Cardiac fibroblast (primary cell): Measurements from ENCODE around the gene CFAP20DC.

Experiments used
- DNase-seq, 2 donors: peaks; one replicate each; pipeline versions ENCODE4 v3.0.0 to v3.0.0-alpha.2; 2010; ENCODE audit warnings: low read depth in 2 of 2
- H3K4me3 ChIP-seq, 2 donors: replicated peaks in 1 of 2; 1 replicate in 1 of 2; 2 replicates in 1 of 2; pipeline ENCODE4 v1.5.1; 2011; ENCODE audit warnings: low read depth in 2 of 2, low read length in 2 of 2, mild to moderate bottlenecking in 2 of 2, moderate library complexity in 1 of 2
- CTCF ChIP-seq: IDR thresholded peaks from one replicate; pipeline ENCODE4 v1.5.1; 2011; ENCODE audit warnings: low read depth, mild to moderate bottlenecking, low read length, inconsistent platforms

The CFAP20DC gene

GRCh38 chr3:58748024-58748423, 301.8 kb downstream of the CFAP20DC start:
- H3K4me3 ChIP-seq: no peak overlapping the region
- DNase-seq: no peak
- TF ChIP-seq CTCF: no peak

- no peak overlapping the region for H3K4me3 ChIP-seq
- DNase-seq: no peak
- no peak for TF ChIP-seq CTCF
Observed at GRCh38 chr3:58746758-58747157, 303.1 kb downstream of the CFAP20DC start.

- no peak for DNase-seq
- no peak overlapping the region for H3K4me3 ChIP-seq
- TF ChIP-seq CTCF: no peak
Observed at GRCh38 chr3:58743296-58743695, 306.5 kb downstream of the CFAP20DC start.

GRCh38 chr3:58742239-58742638, 307.6 kb downstream of the CFAP20DC start:
- TF ChIP-seq CTCF: no peak
- no peak for DNase-seq
- no peak overlapping the region for H3K4me3 ChIP-seq

- TF ChIP-seq CTCF: no peak
- no peak overlapping the region for H3K4me3 ChIP-seq
- no peak for DNase-seq
Observed at GRCh38 chr3:58737644-58738043, 312.2 kb downstream of the CFAP20DC start.

DNA sequence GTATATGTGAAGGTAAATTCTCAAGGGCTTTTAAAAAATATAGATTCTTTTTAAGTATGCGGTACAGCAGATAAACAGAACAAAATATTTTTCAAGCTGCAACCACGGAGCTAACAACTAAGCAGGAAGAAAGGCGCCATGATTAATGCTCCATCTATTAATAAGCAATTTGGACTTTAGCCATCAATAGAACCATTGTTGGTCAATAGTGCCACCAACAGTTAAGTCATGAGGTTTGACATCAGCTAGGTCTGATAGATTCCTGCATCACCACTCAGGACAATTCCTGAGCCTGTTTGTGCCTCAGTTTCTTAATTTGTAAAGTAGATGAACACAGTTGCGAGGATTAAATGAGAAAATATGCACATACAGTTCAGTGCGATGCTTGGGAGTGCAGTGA, 318.2 kb downstream of the CFAP20DC start:
- no peak overlapping the region for H3K4me3 ChIP-seq
- no peak for DNase-seq
- TF ChIP-seq CTCF: no peak

DNA sequence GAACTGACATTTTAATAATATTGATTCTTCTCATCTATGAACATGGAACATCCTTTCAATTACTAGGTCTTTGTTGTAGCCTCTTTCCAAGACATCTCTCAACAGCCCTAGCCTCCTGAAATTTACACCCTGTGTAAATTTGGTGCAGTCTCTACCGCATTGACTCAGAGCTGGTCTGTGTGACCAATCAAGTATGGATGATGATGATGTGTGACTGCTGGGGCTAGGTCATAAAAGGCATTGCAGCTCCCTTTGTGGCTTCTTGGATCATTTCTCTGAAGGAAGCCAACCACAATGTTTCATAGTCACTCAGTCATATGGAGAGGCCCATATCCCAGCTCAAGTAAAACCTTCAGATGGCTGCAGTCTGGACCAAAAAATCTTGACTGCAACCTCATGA, 321.1 kb downstream of the CFAP20DC start:
- no peak for TF ChIP-seq CTCF
- no peak overlapping the region for H3K4me3 ChIP-seq
- no peak for DNase-seq
